Activated naive CD4-positive, alpha-beta T cell treated with anti-CD3 and anti-CD28 coated beads for 36 hours (primary cell): ENCODE data around the gene COL23A1. TPM values are rescaled to one million over a fixed set of nuclear protein-coding genes. Genes with fewer than 3 reads are reported as not detected.

Source experiments
- CTCF ChIA-PET: fragments of 350-600 bp; sonication (Branson Sonifier 250); formaldehyde crosslinking; loops from one replicate; lab custom pipeline; 2021; ENCODE audit warnings: antibody characterized with exemption; lab: Charles Lee
- DNase-seq: peaks from one replicate; pipeline ENCODE4 v3.0.0-alpha.2; 2020
- H3K27ac Mint-ChIP-seq: one replicate; pipeline ENCODE4 v1.8.0; 2021; ENCODE audit warnings: mild to moderate bottlenecking, mixed read lengths
- H3K27me3 Mint-ChIP-seq: one replicate; pipeline ENCODE4 v1.8.0; 2021; ENCODE audit warnings: low read depth, mixed read lengths
- H3K36me3 Mint-ChIP-seq: one replicate; pipeline ENCODE4 v1.8.0; 2021; ENCODE audit warnings: low read depth, mixed read lengths
- H3K4me1 Mint-ChIP-seq: one replicate; pipeline ENCODE4 v1.8.0; 2021; ENCODE audit warnings: low read depth, mixed read lengths
- H3K4me3 Mint-ChIP-seq: one replicate; pipeline ENCODE4 v1.8.0; 2021; ENCODE audit warnings: mild to moderate bottlenecking, moderate library complexity, mixed read lengths
- H3K9me3 Mint-ChIP-seq: one replicate; pipeline ENCODE4 v1.8.0; 2021; ENCODE audit warnings: mixed read lengths
- intact Hi-C: fragments of 100-400 bp; cut with micrococcal nuclease; formaldehyde crosslinking; loops from one replicate; pipeline ENCODE4 v1.15.1; 2023
- total RNA-seq, 2 experiments: library from RNA; stranded (reverse); gene quantifications; one replicate each; pipeline ENCODE4 v1.2.3, GENCODE V29; 2021

COL23A1 gene
- total RNA-seq, 2 experiments from 2014 or later = 0.07 TPM; not detected in 1

- intact Hi-C loops = no loop called here
- CTCF ChIA-PET = interaction anchor here (0.7 kb wide), 1 partner anchor 228 kb away, joined by 3 read pairs; no protein-coding TSS in a partner anchor
- Mint-ChIP-seq H3K4me3 (no peak overlapping the region), H3K9me3 (peaks cover 7% of the 10 kb centered on the region), H3K36me3 (no peaks in the 10 kb centered on the region), H3K4me1 (no peaks in the 10 kb centered on the region), H3K27ac (no peak overlapping the region), H3K27me3 (peaks cover 2% of the 10 kb centered on the region)
- DNase-seq = no peak
Measured at GRCh38 chr5:178301641-178302040, 288.6 kb downstream of the COL23A1 start.

- peaks cover 8% of the 10 kb centered on the region for H3K9me3 Mint-ChIP-seq
- H3K36me3 Mint-ChIP-seq = no peaks in the 10 kb centered on the region
- no peaks in the 10 kb centered on the region for H3K27me3 Mint-ChIP-seq
- no peak overlapping the region for H3K4me3 Mint-ChIP-seq
- no peak overlapping the region for H3K27ac Mint-ChIP-seq
- intact Hi-C loops = no loop called here
- H3K4me1 Mint-ChIP-seq = no peaks in the 10 kb centered on the region
- CTCF ChIA-PET = no interaction called here
- DNase-seq = no peak
Measured at GRCh38 chr5:178298283-178298807, 291.8 kb downstream of the COL23A1 start.

GRCh38 chr5:178297751-178298150 is 292.4 kb downstream of the COL23A1 start:
- H3K27me3 Mint-ChIP-seq = no peaks in the 10 kb centered on the region
- no peak overlapping the region for H3K4me3 Mint-ChIP-seq
- no peak overlapping the region for H3K27ac Mint-ChIP-seq
- CTCF ChIA-PET = no interaction called here
- no peak for DNase-seq
- no peaks in the 10 kb centered on the region for H3K4me1 Mint-ChIP-seq
- intact Hi-C loops = no loop called here
- peaks cover 8% of the 10 kb centered on the region for H3K9me3 Mint-ChIP-seq
- no peaks in the 10 kb centered on the region for H3K36me3 Mint-ChIP-seq

- no peak for DNase-seq
- CTCF ChIA-PET = interaction anchor here (0.6 kb wide), 1 partner anchor 1267 kb away, joined by 3 read pairs; no protein-coding TSS in a partner anchor
- peaks cover 4% of the 10 kb centered on the region for H3K9me3 Mint-ChIP-seq
- intact Hi-C loops = no loop called here
- H3K4me3 Mint-ChIP-seq = no peak overlapping the region
- H3K27me3 Mint-ChIP-seq = no peaks in the 10 kb centered on the region
- no peaks in the 10 kb centered on the region for H3K4me1 Mint-ChIP-seq
- no peak overlapping the region for H3K27ac Mint-ChIP-seq
- H3K36me3 Mint-ChIP-seq = no peaks in the 10 kb centered on the region
Measured at GRCh38 chr5:178296066-178296465, 294.1 kb downstream of the COL23A1 start.

GRCh38 chr5:178295589-178295988 is 294.6 kb downstream of the COL23A1 start:
- Mint-ChIP-seq H3K4me3 (no peak overlapping the region), H3K4me1 (no peaks in the 10 kb centered on the region), H3K36me3 (no peaks in the 10 kb centered on the region), H3K9me3 (peaks cover 1% of the 10 kb centered on the region), H3K27ac (no peak overlapping the region), H3K27me3 (no peaks in the 10 kb centered on the region)
- CTCF ChIA-PET = no interaction called here
- no peak for DNase-seq
- intact Hi-C loops = no loop called here

GRCh38 chr5:178293815-178294214 is 296.4 kb downstream of the COL23A1 start:
- Mint-ChIP-seq H3K27ac (no peak overlapping the region), H3K4me1 (no peaks in the 10 kb centered on the region), H3K4me3 (no peak overlapping the region), H3K36me3 (no peaks in the 10 kb centered on the region), H3K9me3 (peaks cover 1% of the 10 kb centered on the region), H3K27me3 (no peaks in the 10 kb centered on the region)
- DNase-seq = no peak
- intact Hi-C loops = no loop called here
- CTCF ChIA-PET = no interaction called here

- Mint-ChIP-seq H3K36me3 (no peaks in the 10 kb centered on the region), H3K27me3 (no peaks in the 10 kb centered on the region), H3K9me3 (peaks cover 1% of the 10 kb centered on the region), H3K4me3 (no peak overlapping the region), H3K4me1 (no peaks in the 10 kb centered on the region), H3K27ac (peak overlapping the region; percentile 22)
- CTCF ChIA-PET = no interaction called here
- intact Hi-C loops = no loop called here
- DNase-seq = no peak
Measured at GRCh38 chr5:178293400-178293799, 296.8 kb downstream of the COL23A1 start.

GRCh38 chr5:178292826-178293205 is 297.4 kb downstream of the COL23A1 start:
- Mint-ChIP-seq H3K4me3 (no peak overlapping the region), H3K9me3 (peaks cover 1% of the 10 kb centered on the region), H3K36me3 (no peaks in the 10 kb centered on the region), H3K27me3 (no peaks in the 10 kb centered on the region), H3K27ac (no peak overlapping the region), H3K4me1 (no peaks in the 10 kb centered on the region)
- CTCF ChIA-PET = no interaction called here
- intact Hi-C loops = no loop called here
- DNase-seq = no peak

- intact Hi-C loops = no loop called here
- no peak overlapping the region for H3K27ac Mint-ChIP-seq
- peaks cover 1% of the 10 kb centered on the region for H3K9me3 Mint-ChIP-seq
- H3K4me1 Mint-ChIP-seq = no peaks in the 10 kb centered on the region
- no peaks in the 10 kb centered on the region for H3K27me3 Mint-ChIP-seq
- DNase-seq = no peak
- no peak overlapping the region for H3K4me3 Mint-ChIP-seq
- H3K36me3 Mint-ChIP-seq = no peaks in the 10 kb centered on the region
- CTCF ChIA-PET = no interaction called here
Measured at GRCh38 chr5:178291969-178292825, 298.0 kb downstream of the COL23A1 start.

GRCh38 chr5:178291161-178291561 is 299.0 kb downstream of the COL23A1 start:
- intact Hi-C loops = no loop called here
- Mint-ChIP-seq H3K27ac (no peak overlapping the region), H3K4me1 (no peaks in the 10 kb centered on the region), H3K4me3 (no peak overlapping the region), H3K27me3 (no peaks in the 10 kb centered on the region), H3K9me3 (peaks cover 1% of the 10 kb centered on the region), H3K36me3 (no peaks in the 10 kb centered on the region)
- no peak for DNase-seq
- CTCF ChIA-PET = interaction anchor here (0.9 kb wide), 1 partner anchor 10 kb away, joined by 4 read pairs; no protein-coding TSS in a partner anchor

- CTCF ChIA-PET = interaction anchor here (0.9 kb wide), 1 partner anchor 9 kb away, joined by 4 read pairs; no protein-coding TSS in a partner anchor
- no peaks in the 10 kb centered on the region for H3K9me3 Mint-ChIP-seq
- no peak overlapping the region for H3K27ac Mint-ChIP-seq
Measured at GRCh38 chr5:178290376-178290775, 299.8 kb downstream of the COL23A1 start.

GRCh38 chr5:178289438-178289837 is 300.8 kb downstream of the COL23A1 start:
- Mint-ChIP-seq H3K36me3 (no peaks in the 10 kb centered on the region), H3K4me1 (no peaks in the 10 kb centered on the region), H3K27ac (no peak overlapping the region), H3K27me3 (no peaks in the 10 kb centered on the region), H3K4me3 (no peak overlapping the region), H3K9me3 (no peaks in the 10 kb centered on the region)
- intact Hi-C loops = no loop called here
- DNase-seq = no peak
- CTCF ChIA-PET = no interaction called here

More at GRCh38 chr5:178290376-178290775, 299.8 kb downstream of the COL23A1 start:
- H3K27me3 Mint-ChIP-seq = no peaks in the 10 kb centered on the region
- H3K4me1 Mint-ChIP-seq = no peaks in the 10 kb centered on the region
- no peak overlapping the region for H3K4me3 Mint-ChIP-seq
- intact Hi-C loops = no loop called here
- DNase-seq = no peak
- no peaks in the 10 kb centered on the region for H3K36me3 Mint-ChIP-seq
